ENCODE measurements around the gene GNAO1. TPM values are rescaled to one million over a fixed set of nuclear protein-coding genes. Genes with fewer than 3 reads are reported as not detected.

GNAO1 gene
- total and polyA plus RNA-seq, 4 donors = 34.4 to 331 (median 177) TPM

GRCh38 chr16:56183266-56183665 lies 8.0 kb upstream of the GNAO1 start:
- no peaks in the 10 kb centered on the region for H3K27me3 ChIP-seq (ENCODE audit: control insufficient read depth, insufficient read depth, low read length)
- no peak for DNase-seq (ENCODE audit: low read depth in 4 of 6, low spot score in 6 of 6)
- no CpG with 5 or more reads among the region's 2 CpGs for WGBS (ENCODE audit: insufficient coverage)
- no peak overlapping the region for H3K27ac ChIP-seq (ENCODE audit: low read depth, low read length)
- peaks cover 9% of the 10 kb centered on the region for H3K9me3 ChIP-seq (ENCODE audit: control insufficient read depth, insufficient read depth, low read length)
- H3K4me1 ChIP-seq (ENCODE audit: control insufficient read depth, insufficient read depth, low read length) = no peaks in the 10 kb centered on the region
- H3K4me3 ChIP-seq (ENCODE audit: low read depth, low read length) = no peak overlapping the region
- no peaks in the 10 kb centered on the region for H3K36me3 ChIP-seq (ENCODE audit: control insufficient read depth, insufficient read depth, low read length)

GRCh38 chr16:56190048-56190676 lies 1.1 kb upstream of the GNAO1 start:
- no peaks in the 10 kb centered on the region for H3K36me3 ChIP-seq (ENCODE audit: control insufficient read depth, insufficient read depth, low read length)
- H3K9me3 ChIP-seq (ENCODE audit: control insufficient read depth, insufficient read depth, low read length) = no peaks in the 10 kb centered on the region
- H3K27ac ChIP-seq (ENCODE audit: low read depth, low read length) = peak overlapping the region; percentile 82
- peak in 3 of 6 donors; percentile 11 to 74 (median 57) for DNase-seq (ENCODE audit: low read depth in 4 of 6, low spot score in 6 of 6)
- WGBS (ENCODE audit: insufficient coverage) = 6% methylated on average over 13 of the region's 18 CpGs
- peaks cover 15% of the 10 kb centered on the region for H3K27me3 ChIP-seq (ENCODE audit: control insufficient read depth, insufficient read depth, low read length)
- H3K4me1 ChIP-seq (ENCODE audit: control insufficient read depth, insufficient read depth, low read length) = peaks cover 17% of the 10 kb centered on the region
- H3K4me3 ChIP-seq (ENCODE audit: low read depth, low read length) = peak overlapping the region; percentile 54

DNA sequence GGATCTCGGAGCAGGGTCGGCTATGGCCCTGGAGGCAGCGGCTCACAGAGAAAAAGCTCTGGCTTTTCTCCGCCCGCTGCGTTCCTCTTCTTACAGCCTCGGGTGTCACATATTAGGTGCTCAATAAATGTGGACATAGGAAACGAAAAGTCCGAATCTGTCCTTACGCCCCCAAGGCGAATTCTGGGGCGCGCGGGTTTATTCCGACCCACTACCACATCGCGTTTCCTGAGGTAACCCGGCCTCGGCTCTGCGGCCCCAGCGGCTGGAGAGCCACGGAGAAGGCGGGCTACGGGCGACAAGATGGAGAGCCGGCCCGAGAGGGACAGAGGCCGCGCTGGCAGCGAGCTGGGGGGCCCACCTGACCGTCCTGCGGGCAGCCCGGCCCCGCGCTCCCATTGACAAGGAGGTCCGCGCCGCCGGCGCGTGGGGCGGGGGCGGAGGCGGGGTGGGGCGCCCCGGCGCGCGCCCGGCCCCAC lies 573 bp upstream of the GNAO1 start:
- no peaks in the 10 kb centered on the region for H3K9me3 ChIP-seq (ENCODE audit: control insufficient read depth, insufficient read depth, low read length)
- H3K36me3 ChIP-seq (ENCODE audit: control insufficient read depth, insufficient read depth, low read length) = no peaks in the 10 kb centered on the region
- peaks cover 19% of the 10 kb centered on the region for H3K4me1 ChIP-seq (ENCODE audit: control insufficient read depth, insufficient read depth, low read length)
- peak overlapping the region; percentile 54 for H3K4me3 ChIP-seq (ENCODE audit: low read depth, low read length)
- WGBS (ENCODE audit: insufficient coverage) = under 1% methylated on average over 50 of the region's 50 CpGs
- H3K27ac ChIP-seq (ENCODE audit: low read depth, low read length) = peak overlapping the region; percentile 82
- H3K27me3 ChIP-seq (ENCODE audit: control insufficient read depth, insufficient read depth, low read length) = peaks cover 15% of the 10 kb centered on the region
- peak in 3 of 6 donors; percentile 35 to 79 (median 42) for DNase-seq (ENCODE audit: low read depth in 4 of 6, low spot score in 6 of 6)

DNA sequence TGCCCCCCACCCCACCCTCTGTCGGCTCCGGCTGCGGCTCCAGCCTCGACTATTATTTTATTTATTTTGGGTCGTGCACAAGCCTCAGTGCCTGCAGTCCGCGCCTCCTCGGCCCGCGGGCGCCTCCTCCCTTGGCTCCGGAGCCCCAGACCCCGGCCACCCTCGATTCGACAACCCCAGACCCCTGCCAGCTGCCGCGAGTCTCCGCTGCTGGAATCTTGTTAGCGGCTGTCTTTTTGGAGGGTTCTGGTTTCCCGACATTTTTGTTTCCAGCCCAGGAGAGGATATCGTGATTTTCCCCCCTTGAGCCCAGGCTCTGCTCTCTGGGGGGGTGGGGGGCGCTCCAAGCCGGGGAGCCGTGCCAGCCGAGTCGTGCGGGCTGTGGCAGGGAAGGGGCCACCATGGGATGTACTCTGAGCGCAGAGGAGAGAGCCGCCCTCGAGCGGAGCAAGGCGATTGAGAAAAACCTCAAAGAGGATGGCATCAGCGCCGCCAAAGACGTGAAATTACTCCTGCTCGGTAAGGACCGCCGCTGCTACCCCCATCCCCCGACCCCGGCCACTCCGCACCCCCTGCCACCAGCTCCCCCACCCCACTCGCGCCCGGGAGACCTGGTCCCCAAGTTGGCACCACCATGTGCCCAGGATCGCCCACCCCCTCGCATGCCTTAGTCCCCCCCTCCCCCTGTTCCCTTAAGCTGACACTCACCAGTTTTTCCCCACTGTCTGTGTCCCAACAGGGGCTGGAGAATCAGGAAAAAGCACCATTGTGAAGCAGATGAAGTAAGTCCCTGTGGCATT lies 746 bp downstream of the GNAO1 start:
- WGBS (ENCODE audit: insufficient coverage) = 0% methylated on average over 32 of the region's 46 CpGs
- Histone ChIP-seq H3K4me1 (ENCODE audit: control insufficient read depth, insufficient read depth, low read length) (peaks cover 19% of the 10 kb centered on the region), H3K27me3 (ENCODE audit: control insufficient read depth, insufficient read depth, low read length) (peaks cover 15% of the 10 kb centered on the region), H3K27ac (ENCODE audit: low read depth, low read length) (peak overlapping the region; percentile 82), H3K4me3 (ENCODE audit: low read depth, low read length) (peak overlapping the region; percentile 43), H3K36me3 (ENCODE audit: control insufficient read depth, insufficient read depth, low read length) (no peaks in the 10 kb centered on the region), H3K9me3 (ENCODE audit: control insufficient read depth, insufficient read depth, low read length) (no peaks in the 10 kb centered on the region)
- peak in 3 of 6 donors; percentile 20 to 74 (median 72) for DNase-seq (ENCODE audit: low read depth in 4 of 6, low spot score in 6 of 6)

DNA sequence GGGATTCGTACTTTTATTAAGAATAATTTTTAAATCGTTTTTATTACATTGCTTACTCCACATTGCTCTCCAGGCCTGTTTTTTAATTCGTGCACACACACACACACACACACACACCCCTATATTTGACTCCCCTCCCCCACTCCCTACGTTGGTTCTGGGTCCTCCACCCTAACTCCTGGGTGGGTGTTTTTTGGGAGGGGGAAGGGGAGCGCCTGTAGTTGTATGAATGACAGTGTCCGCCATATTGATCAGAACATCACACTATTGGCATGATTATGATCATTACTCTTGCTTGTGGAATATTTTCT lies 1.3 kb downstream of the GNAO1 start:
- H3K27me3 ChIP-seq (ENCODE audit: control insufficient read depth, insufficient read depth, low read length) = peaks cover 15% of the 10 kb centered on the region
- H3K4me1 ChIP-seq (ENCODE audit: control insufficient read depth, insufficient read depth, low read length) = peaks cover 19% of the 10 kb centered on the region
- no peaks in the 10 kb centered on the region for H3K9me3 ChIP-seq (ENCODE audit: control insufficient read depth, insufficient read depth, low read length)
- H3K36me3 ChIP-seq (ENCODE audit: control insufficient read depth, insufficient read depth, low read length) = no peaks in the 10 kb centered on the region
- WGBS (ENCODE audit: insufficient coverage) = no CpG with 5 or more reads among the region's 6 CpGs
- H3K27ac ChIP-seq (ENCODE audit: low read depth, low read length) = peak overlapping the region; percentile 82
- peak overlapping the region; percentile 43 for H3K4me3 ChIP-seq (ENCODE audit: low read depth, low read length)
- peak in 4 of 6 donors; percentile 31 to 82 (median 54) for DNase-seq (ENCODE audit: low read depth in 4 of 6, low spot score in 6 of 6)

GRCh38 chr16:56192986-56193945 lies 2.0 kb downstream of the GNAO1 start:
- H3K27ac ChIP-seq (ENCODE audit: low read depth, low read length) = peak overlapping the region; percentile 82
- peak in 3 of 6 donors; percentile 28 to 77 (median 56) for DNase-seq (ENCODE audit: low read depth in 4 of 6, low spot score in 6 of 6)
- WGBS (ENCODE audit: insufficient coverage) = 3% methylated on average over 5 of the region's 33 CpGs
- H3K36me3 ChIP-seq (ENCODE audit: control insufficient read depth, insufficient read depth, low read length) = no peaks in the 10 kb centered on the region
- peaks cover 19% of the 10 kb centered on the region for H3K4me1 ChIP-seq (ENCODE audit: control insufficient read depth, insufficient read depth, low read length)
- no peaks in the 10 kb centered on the region for H3K9me3 ChIP-seq (ENCODE audit: control insufficient read depth, insufficient read depth, low read length)
- H3K4me3 ChIP-seq (ENCODE audit: low read depth, low read length) = peak overlapping the region; percentile 43
- peaks cover 15% of the 10 kb centered on the region for H3K27me3 ChIP-seq (ENCODE audit: control insufficient read depth, insufficient read depth, low read length)

GRCh38 chr16:56193951-56194726 lies 2.9 kb downstream of the GNAO1 start:
- peak; percentile 83 to 98 (median 92) for DNase-seq (ENCODE audit: low read depth in 4 of 6, low spot score in 6 of 6)
- WGBS (ENCODE audit: insufficient coverage) = under 1% methylated on average over 40 of the region's 48 CpGs
- Histone ChIP-seq H3K27me3 (ENCODE audit: control insufficient read depth, insufficient read depth, low read length) (peaks cover 15% of the 10 kb centered on the region), H3K36me3 (ENCODE audit: control insufficient read depth, insufficient read depth, low read length) (no peaks in the 10 kb centered on the region), H3K27ac (ENCODE audit: low read depth, low read length) (peak overlapping the region; percentile 82), H3K9me3 (ENCODE audit: control insufficient read depth, insufficient read depth, low read length) (no peaks in the 10 kb centered on the region), H3K4me3 (ENCODE audit: low read depth, low read length) (peak overlapping the region; percentile 43), H3K4me1 (ENCODE audit: control insufficient read depth, insufficient read depth, low read length) (peaks cover 22% of the 10 kb centered on the region)

- no peaks in the 10 kb centered on the region for H3K9me3 ChIP-seq (ENCODE audit: control insufficient read depth, insufficient read depth, low read length)
- no peaks in the 10 kb centered on the region for H3K36me3 ChIP-seq (ENCODE audit: control insufficient read depth, insufficient read depth, low read length)
- H3K4me1 ChIP-seq (ENCODE audit: control insufficient read depth, insufficient read depth, low read length) = peaks cover 22% of the 10 kb centered on the region
- H3K4me3 ChIP-seq (ENCODE audit: low read depth, low read length) = no peak overlapping the region
- DNase-seq (ENCODE audit: low read depth in 4 of 6, low spot score in 6 of 6) = peak in 3 of 6 donors; percentile 54 to 89 (median 69)
- H3K27ac ChIP-seq (ENCODE audit: low read depth, low read length) = peak overlapping the region; percentile 33
- 24% methylated on average over 2 of the region's 2 CpGs for WGBS (ENCODE audit: insufficient coverage)
- peaks cover 13% of the 10 kb centered on the region for H3K27me3 ChIP-seq (ENCODE audit: control insufficient read depth, insufficient read depth, low read length)
Observed at GRCh38 chr16:56195151-56195550, 3.9 kb downstream of the GNAO1 start.

Measured in spinal cord (tissue), 10 donors.